Measurements from ENCODE around the gene ACAT2.

GRCh38 chr6:159809149-159809548, 47.3 kb downstream of the ACAT2 start:
- TF ChIP-seq CTCF (IDR thresholded peaks at IDR 0.05) = no peak
- no peak for TF ChIP-seq POLR2A (IDR thresholded peaks at IDR 0.05)
- TF ChIP-seq POLR2AphosphoS5 (IDR thresholded peaks at IDR 0.05) = no peak
